Stimulated activated naive CD8-positive, alpha-beta T cell treated with anti-CD3 and anti-CD28 coated beads, Interleukin-15, Interleukin-2, amounts not matched to agents 100 ng/mL and 50 ng/mL, for 24 hours (primary cell): ENCODE results near the gene DIO1.
"Not testable (repeated sequence)": the region's sequence is repeated elsewhere in the genome, so short reads cannot be mapped to it uniquely, and the experiment has no call there.

Experiments used
- H3K27ac Mint-ChIP-seq: one replicate; pipeline ENCODE4 v1.8.0; 2021; ENCODE audit warnings: mild to moderate bottlenecking, mixed read lengths
- H3K27me3 Mint-ChIP-seq: one replicate; pipeline ENCODE4 v1.8.0; 2021; ENCODE audit warnings: mixed read lengths
- H3K36me3 Mint-ChIP-seq: one replicate; pipeline ENCODE4 v1.8.0; 2021; ENCODE audit warnings: low read depth, mixed read lengths
- H3K4me1 Mint-ChIP-seq: one replicate; pipeline ENCODE4 v1.8.0; 2021; ENCODE audit warnings: low read depth, mixed read lengths
- H3K4me3 Mint-ChIP-seq: one replicate; pipeline ENCODE4 v1.8.0; 2021; ENCODE audit warnings: mild to moderate bottlenecking, mixed read lengths
- H3K9me3 Mint-ChIP-seq: one replicate; pipeline ENCODE4 v1.8.0; 2021; ENCODE audit warnings: mixed read lengths

DIO1 gene

GRCh38 chr1:53893999-53894636, at the start of gene DIO1:
TSS of gene DIO1 (plus strand) at chr1:53894187. CDS start at chr1:53894211, 24 bp downstream.
- H3K36me3 Mint-ChIP-seq: no peaks in the 10 kb centered on the region
- no peak within 1 kb of the TSS for H3K27ac Mint-ChIP-seq
- H3K4me3 Mint-ChIP-seq: no peak within 1 kb of the TSS
- H3K4me1 Mint-ChIP-seq: peaks cover 37% of the 10 kb centered on the region
- H3K9me3 Mint-ChIP-seq: no peaks in the 10 kb centered on the region
- peaks cover 10% of the 10 kb centered on the region for H3K27me3 Mint-ChIP-seq

GRCh38 chr1:53847980-53848379, 46.0 kb upstream of the DIO1 start:
- Mint-ChIP-seq H3K9me3 (no peaks in the 10 kb centered on the region), H3K4me3 (no peak overlapping the region), H3K36me3 (peaks cover 24% of the 10 kb centered on the region), H3K4me1 (no peaks in the 10 kb centered on the region), H3K27ac (no peak overlapping the region), H3K27me3 (no peaks in the 10 kb centered on the region)

- peaks cover 37% of the 10 kb centered on the region for H3K36me3 Mint-ChIP-seq
- no peaks in the 10 kb centered on the region for H3K27me3 Mint-ChIP-seq
- H3K4me1 Mint-ChIP-seq: no peaks in the 10 kb centered on the region
- H3K4me3 Mint-ChIP-seq: no peak overlapping the region
- H3K9me3 Mint-ChIP-seq: no peaks in the 10 kb centered on the region
- no peak overlapping the region for H3K27ac Mint-ChIP-seq
Observed at GRCh38 chr1:53850082-53850673, 43.8 kb upstream of the DIO1 start.

GRCh38 chr1:53851571-53852285, 42.3 kb upstream of the DIO1 start:
- Mint-ChIP-seq H3K36me3 (peaks cover 39% of the 10 kb centered on the region), H3K27me3 (no peaks in the 10 kb centered on the region), H3K9me3 (no peaks in the 10 kb centered on the region), H3K4me1 (no peaks in the 10 kb centered on the region), H3K27ac (no peak overlapping the region), H3K4me3 (no peak overlapping the region)

- Mint-ChIP-seq H3K4me3 (no peak overlapping the region), H3K27me3 (no peaks in the 10 kb centered on the region), H3K36me3 (peaks cover 17% of the 10 kb centered on the region), H3K27ac (no peak overlapping the region), H3K4me1 (peaks cover 13% of the 10 kb centered on the region), H3K9me3 (no peaks in the 10 kb centered on the region)
Observed at GRCh38 chr1:53860967-53861411, 33.0 kb upstream of the DIO1 start.

- H3K27ac Mint-ChIP-seq: no peak overlapping the region
- no peaks in the 10 kb centered on the region for H3K27me3 Mint-ChIP-seq
- H3K4me1 Mint-ChIP-seq: peaks cover 13% of the 10 kb centered on the region
- no peaks in the 10 kb centered on the region for H3K9me3 Mint-ChIP-seq
- H3K4me3 Mint-ChIP-seq: no peak overlapping the region
- H3K36me3 Mint-ChIP-seq: peaks cover 18% of the 10 kb centered on the region
Observed at GRCh38 chr1:53862507-53862906, 31.5 kb upstream of the DIO1 start.

GRCh38 chr1:53868565-53868964, 25.4 kb upstream of the DIO1 start:
- H3K27me3 Mint-ChIP-seq: no peaks in the 10 kb centered on the region
- H3K27ac Mint-ChIP-seq: no peak overlapping the region
- no peaks in the 10 kb centered on the region for H3K9me3 Mint-ChIP-seq
- no peaks in the 10 kb centered on the region for H3K4me1 Mint-ChIP-seq
- peaks cover 44% of the 10 kb centered on the region for H3K36me3 Mint-ChIP-seq
- H3K4me3 Mint-ChIP-seq: no peak overlapping the region

GRCh38 chr1:53869454-53870117, 24.4 kb upstream of the DIO1 start:
- no peaks in the 10 kb centered on the region for H3K27me3 Mint-ChIP-seq
- H3K9me3 Mint-ChIP-seq: no peaks in the 10 kb centered on the region
- H3K4me1 Mint-ChIP-seq: no peaks in the 10 kb centered on the region
- no peak overlapping the region for H3K27ac Mint-ChIP-seq
- no peak overlapping the region for H3K4me3 Mint-ChIP-seq
- peaks cover 44% of the 10 kb centered on the region for H3K36me3 Mint-ChIP-seq

- Mint-ChIP-seq H3K27me3 (no peaks in the 10 kb centered on the region), H3K4me3 (no peak overlapping the region), H3K4me1 (no peaks in the 10 kb centered on the region), H3K36me3 (peaks cover 52% of the 10 kb centered on the region), H3K27ac (no peak overlapping the region), H3K9me3 (no peaks in the 10 kb centered on the region)
Observed at GRCh38 chr1:53871221-53871620, 22.8 kb upstream of the DIO1 start.

- Mint-ChIP-seq H3K4me1 (no peaks in the 10 kb centered on the region), H3K9me3 (no peaks in the 10 kb centered on the region), H3K4me3 (no peak overlapping the region), H3K27ac (no peak overlapping the region), H3K36me3 (peaks cover 47% of the 10 kb centered on the region), H3K27me3 (no peaks in the 10 kb centered on the region)
Observed at GRCh38 chr1:53871773-53872484, 22.1 kb upstream of the DIO1 start.

GRCh38 chr1:53875150-53875549, 18.8 kb upstream of the DIO1 start:
- peaks cover 37% of the 10 kb centered on the region for H3K36me3 Mint-ChIP-seq
- H3K4me3 Mint-ChIP-seq, H3K9me3 Mint-ChIP-seq, H3K27me3 Mint-ChIP-seq, H3K4me1 Mint-ChIP-seq, H3K27ac Mint-ChIP-seq: not testable (repeated sequence)

GRCh38 chr1:53878492-53879105, 15.4 kb upstream of the DIO1 start:
- no peaks in the 10 kb centered on the region for H3K9me3 Mint-ChIP-seq
- no peaks in the 10 kb centered on the region for H3K27me3 Mint-ChIP-seq
- no peak overlapping the region for H3K4me3 Mint-ChIP-seq
- H3K36me3 Mint-ChIP-seq: peaks cover 40% of the 10 kb centered on the region
- H3K27ac Mint-ChIP-seq: no peak overlapping the region
- H3K4me1 Mint-ChIP-seq: no peaks in the 10 kb centered on the region

GRCh38 chr1:53881853-53882252, 12.1 kb upstream of the DIO1 start:
- H3K36me3 Mint-ChIP-seq: peaks cover 40% of the 10 kb centered on the region
- not testable (repeated sequence) for H3K27me3 Mint-ChIP-seq, H3K4me3 Mint-ChIP-seq, H3K4me1 Mint-ChIP-seq, H3K27ac Mint-ChIP-seq, H3K9me3 Mint-ChIP-seq

GRCh38 chr1:53883600-53883999, 10.4 kb upstream of the DIO1 start:
- Mint-ChIP-seq H3K4me1 (peaks cover 12% of the 10 kb centered on the region), H3K36me3 (peaks cover 35% of the 10 kb centered on the region)
- H3K27me3 Mint-ChIP-seq, H3K27ac Mint-ChIP-seq, H3K4me3 Mint-ChIP-seq, H3K9me3 Mint-ChIP-seq: not testable (repeated sequence)
